Keratinocyte (primary cell): ENCODE results near the gene DNAJC8.

Experiments used
- CTCF ChIP-seq, 3 experiments: IDR thresholded peaks in 1 of 3; conservative IDR thresholded peaks in 1 of 3; optimal IDR thresholded peaks in 1 of 3; 2 replicates in 2 of 3; 3 replicates in 1 of 3; pipeline versions ENCODE3 to v1.5.1; 2011; ENCODE audit warnings: low read length in 3 of 3, mild to moderate bottlenecking in 3 of 3, moderate library complexity in 2 of 3, control low read depth in 1 of 3, inconsistent platforms in 1 of 3; ENCODE audit not compliant: insufficient read depth in 2 of 3; ENCODE audit errors: extremely low read depth in 1 of 3
- EZH2 ChIP-seq: IDR thresholded peaks from one replicate; pipeline ENCODE4 v1.6.1; 2012; ENCODE audit warnings: inconsistent platforms, mild to moderate bottlenecking, low read length, moderate library complexity

- TF ChIP-seq EZH2 (no peak), CTCF (optimal IDR thresholded peaks at IDR 0.05 in 1 of 3, IDR thresholded peaks at IDR 0.05 in 1 of 3, conservative IDR thresholded peaks at IDR 0.05 in 1 of 3; ENCODE audit: extremely low read depth in 1 of 3, insufficient read depth in 2 of 3, low read length in 3 of 3) (no peak)
Observed at GRCh38 chr1:28205243-28205642, 27.6 kb downstream of the DNAJC8 start.
